A549 (cell line): ENCODE measurements around the gene FBXL20. TPM values are rescaled to one million over a fixed set of nuclear protein-coding genes. Genes with fewer than 3 reads are reported as not detected.

Experiments
- ATAC-seq, 2 experiments: fragments of 200-7000 bp in 1 of 2; fragments of >200 bp in 1 of 2; cut with Nextera tagmentation in 1 of 2; cut with Tn5 transposase in 1 of 2; 3 replicates each; pipeline versions ENCODE4 v1.8.0 to v1.9.1; 2018 to 2020; ENCODE audit warnings: mild to moderate bottlenecking in 1 of 2, moderate library complexity in 1 of 2
- CTCF ChIA-PET: fragments of 300-600 bp; sonication (Branson Sonifier 250); formaldehyde crosslinking; extraction: SDS; loops from one replicate; lab custom pipeline; 2021; ENCODE audit warnings: antibody characterized with exemption, inconsistent platforms; lab: Yijun Ruan, JAX
- POLR2A ChIA-PET: fragments of 350-600 bp; formaldehyde crosslinking; extraction: SDS; loops from one replicate; lab custom pipeline; 2021; ENCODE audit warnings: antibody characterized with exemption, inconsistent platforms; lab: Yijun Ruan, JAX
- DNase-seq, 2 experiments: peaks; one replicate each; pipeline versions ENCODE4 v3.0.0 to v3.0.0-alpha.2; 2011 to 2016; ENCODE audit warnings: low read depth in 1 of 2, low spot score in 1 of 2
- FAIRE-seq: peaks from 2 replicates; lab custom pipeline; 2011; peaks lifted over from hg19 to GRCh38; lab: Jason Lieb, UNC
- H3K27ac ChIP-seq, 2 experiments: fragments of >200 bp; sonication (Bioruptor Twin); formaldehyde crosslinking; 3 replicates each; pipeline ENCODE4 v1.5.1; 2016 to 2017
- H3K4me1 ChIP-seq: fragments of >200 bp; sonication (Bioruptor Twin); formaldehyde crosslinking; 3 replicates; pipeline ENCODE4 v1.6.1; 2016
- H3K4me2 ChIP-seq: fragments of >200 bp; sonication (Bioruptor Twin); formaldehyde crosslinking; 3 replicates; pipeline ENCODE4 v1.6.1; 2016
- H3K4me3 ChIP-seq: fragments of >200 bp; sonication (Bioruptor Twin); formaldehyde crosslinking; 3 replicates; pipeline ENCODE4 v1.5.1; 2016
- H3K9me3 ChIP-seq: fragments of >200 bp; sonication (Bioruptor Twin); formaldehyde crosslinking; 3 replicates; pipeline ENCODE4 v1.6.1; 2016
- ATOH8 ChIP-seq: fragments of 250-450 bp; sonication (Bioruptor Pico); IDR thresholded peaks from 2 replicates; pipeline ENCODE4 v1.5.0; 2020; ENCODE audit warnings: low read depth, mild to moderate bottlenecking, moderate library complexity
- CHD4 ChIP-seq: fragments of 200-600 bp; sonication (generic); IDR thresholded peaks from 2 replicates; pipeline ENCODE4 v1.6.1; 2016; ENCODE audit warnings: antibody characterized with exemption, mild to moderate bottlenecking, borderline replicate concordance
- EHF ChIP-seq: fragments of 250-450 bp; sonication (Bioruptor Pico); IDR thresholded peaks from 2 replicates; pipeline ENCODE4 v1.5.0; 2020; ENCODE audit warnings: mild to moderate bottlenecking
- HOXB13 ChIP-seq: fragments of 250-450 bp; sonication (Bioruptor Pico); IDR thresholded peaks from 2 replicates; pipeline ENCODE4 v1.5.0; 2020; ENCODE audit warnings: low read depth, mild to moderate bottlenecking, moderate library complexity
- HOXB5 ChIP-seq: fragments of 250-450 bp; sonication (Bioruptor Pico); IDR thresholded peaks from 2 replicates; pipeline ENCODE4 v1.5.0; 2020; ENCODE audit warnings: mild to moderate bottlenecking, moderate library complexity
- MAX ChIP-seq: IDR thresholded peaks from 2 replicates; pipeline ENCODE4 v1.6.1; 2012
- MAZ ChIP-seq: fragments of 150-350 bp; IDR thresholded peaks from 2 replicates; pipeline ENCODE4 v1.6.1; 2014; ENCODE audit warnings: antibody characterized with exemption, low read depth, low read length, borderline replicate concordance
- MYC ChIP-seq: IDR thresholded peaks from 2 replicates; pipeline ENCODE4 v1.6.1; 2012; ENCODE audit warnings: mild to moderate bottlenecking, inconsistent platforms, low read length, improper control_type of control experiment, borderline replicate concordance
- PHF8 ChIP-seq: fragments of 200-600 bp; sonication (generic); IDR thresholded peaks from 2 replicates; pipeline ENCODE4 v1.6.1; 2016; ENCODE audit warnings: low read depth, mild to moderate bottlenecking, antibody characterized with exemption, moderate library complexity, borderline replicate concordance
- POLR2A ChIP-seq: IDR thresholded peaks from 2 replicates; pipeline ENCODE4 v1.6.1; 2012; ENCODE audit warnings: mild to moderate bottlenecking, low read length
- POLR2AphosphoS2 ChIP-seq: conservative IDR thresholded peaks from 2 replicates; pipeline ENCODE4 v1.6.1; 2012; ENCODE audit warnings: low read length, improper control_type of control experiment, inconsistent platforms
- RARB ChIP-seq: fragments of 250-450 bp; sonication (Bioruptor Pico); IDR thresholded peaks from 2 replicates; pipeline ENCODE4 v1.8.0; 2021; ENCODE audit warnings: mild to moderate bottlenecking, moderate library complexity
- REST ChIP-seq: fragments of 200-600 bp; sonication (generic); IDR thresholded peaks from 2 replicates; pipeline ENCODE4 v1.6.1; 2016; ENCODE audit warnings: antibody characterized with exemption, mild to moderate bottlenecking, moderate library complexity
- SREBF2 ChIP-seq: fragments of 450-650 bp; IDR thresholded peaks from 2 replicates; pipeline ENCODE4 v1.6.1; 2014; ENCODE audit warnings: mild to moderate bottlenecking, moderate library complexity
- USF2 ChIP-seq: fragments of 450-650 bp; IDR thresholded peaks from 2 replicates; pipeline ENCODE4 v1.6.1; 2014; ENCODE audit warnings: antibody characterized with exemption
- ZC3H11A ChIP-seq: fragments of 450-650 bp; IDR thresholded peaks from 2 replicates; pipeline ENCODE4 v1.6.1; 2014; ENCODE audit warnings: antibody characterized with exemption, mild to moderate bottlenecking
- WGBS: methylation state at CpG from one replicate; pipeline ENCODE4 v1.1.6; 2017; ENCODE audit errors: missing lambda C conversion rate; 5-methylcytosine and 5-hydroxymethylcytosine counted together
- polyA plus RNA-seq, 4 experiments: library from polyadenylated mRNA; depleted of rRNA in 3 of 4; stranded (reverse); fragments of >200 nt; fragmentation: RNase III in 1 of 4; extraction: RNeasy Plus Mini Kit Qiagen cat#74134 plus additional on column Dnase treatment in 1 of 4; gene quantifications; 2 replicates in 3 of 4; 3 replicates in 1 of 4; pipeline ENCODE4 v1.2.3, GENCODE V29; 2011 to 2017
- TF ChIP-seq, protein P1 (sequence below): fragments of >200 bp; sonication (Bioruptor Twin); formaldehyde crosslinking; IDR thresholded peaks from 3 replicates; pipeline ENCODE4 v1.6.1; 2016
- TF ChIP-seq, protein P2 (sequence below): fragments of 250-450 bp; sonication (Bioruptor Pico); IDR thresholded peaks from 2 replicates; pipeline ENCODE4 v1.5.0; 2021; ENCODE audit warnings: mild to moderate bottlenecking, moderate library complexity, borderline replicate concordance

FBXL20 gene
- polyA plus RNA-seq, 2 of the 4 experiments (the other 2 are of a cell fraction) = 5.7 to 6.7 TPM

DNA sequence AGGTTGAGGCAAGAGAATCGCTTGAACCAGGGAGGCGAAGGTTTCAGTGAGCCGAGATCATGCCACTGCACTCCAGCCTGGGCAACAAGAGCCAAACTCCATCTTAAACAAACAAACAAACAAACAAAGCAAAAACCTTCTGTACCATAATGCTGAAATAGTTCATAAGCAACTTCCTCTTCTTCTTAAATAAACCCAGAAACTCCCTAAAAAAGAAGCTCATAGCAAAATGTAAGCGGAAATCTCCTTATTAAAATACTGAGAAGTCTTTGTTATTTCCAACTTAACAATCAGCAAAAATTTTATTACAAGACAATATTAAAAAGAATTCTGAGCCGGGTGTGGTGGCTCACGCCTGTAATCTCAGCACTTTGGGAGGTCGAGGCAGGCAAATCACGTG, 82.8 kb downstream of the FBXL20 start:
- DNase-seq = no peak

More for the DNA sequence above, 82.8 kb downstream of the FBXL20 start:
- WGBS = 92% methylated on average over 8 of the region's 8 CpGs
- no peak overlapping the region for H3K27ac ChIP-seq
- TF ChIP-seq HOXB13 (CRISPR knock-in tag) (no peak), MYC (no peak), MAX (no peak), MAZ (no peak), EHF (no peak), POLR2AphosphoS2 (no peak), USF2 (no peak), HOXB5 (no peak), ZC3H11A (no peak), REST (no peak), SREBF2 (no peak), POLR2A (no peak), RARB (CRISPR knock-in tag) (no peak), CHD4 (no peak), PHF8 (no peak), ATOH8 (CRISPR knock-in tag) (no peak)
- TF ChIP-seq, protein P1, sequence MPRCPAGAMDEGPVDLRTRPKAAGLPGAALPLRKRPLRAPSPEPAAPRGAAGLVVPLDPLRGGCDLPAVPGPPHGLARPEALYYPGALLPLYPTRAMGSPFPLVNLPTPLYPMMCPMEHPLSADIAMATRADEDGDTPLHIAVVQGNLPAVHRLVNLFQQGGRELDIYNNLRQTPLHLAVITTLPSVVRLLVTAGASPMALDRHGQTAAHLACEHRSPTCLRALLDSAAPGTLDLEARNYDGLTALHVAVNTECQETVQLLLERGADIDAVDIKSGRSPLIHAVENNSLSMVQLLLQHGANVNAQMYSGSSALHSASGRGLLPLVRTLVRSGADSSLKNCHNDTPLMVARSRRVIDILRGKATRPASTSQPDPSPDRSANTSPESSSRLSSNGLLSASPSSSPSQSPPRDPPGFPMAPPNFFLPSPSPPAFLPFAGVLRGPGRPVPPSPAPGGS = no peak
- TF ChIP-seq, protein P2, sequence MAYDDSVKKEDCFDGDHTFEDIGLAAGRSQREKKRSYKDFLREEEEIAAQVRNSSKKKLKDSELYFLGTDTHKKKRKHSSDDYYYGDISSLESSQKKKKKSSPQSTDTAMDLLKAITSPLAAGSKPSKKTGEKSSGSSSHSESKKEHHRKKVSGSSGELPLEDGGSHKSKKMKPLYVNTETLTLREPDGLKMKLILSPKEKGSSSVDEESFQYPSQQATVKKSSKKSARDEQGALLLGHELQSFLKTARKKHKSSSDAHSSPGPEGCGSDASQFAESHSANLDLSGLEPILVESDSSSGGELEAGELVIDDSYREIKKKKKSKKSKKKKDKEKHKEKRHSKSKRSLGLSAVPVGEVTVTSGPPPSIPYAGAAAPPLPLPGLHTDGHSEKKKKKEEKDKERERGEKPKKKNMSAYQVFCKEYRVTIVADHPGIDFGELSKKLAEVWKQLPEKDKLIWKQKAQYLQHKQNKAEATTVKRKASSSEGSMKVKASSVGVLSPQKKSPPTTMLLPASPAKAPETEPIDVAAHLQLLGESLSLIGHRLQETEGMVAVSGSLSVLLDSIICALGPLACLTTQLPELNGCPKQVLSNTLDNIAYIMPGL (CRISPR knock-in tag) = no peak
- CTCF ChIA-PET = interaction anchor here (0.6 to 1.1 kb wide), 3 partner anchors 12 to 59 kb away, joined by 3 to 4 read pairs (median 3); no protein-coding TSS in a partner anchor
- H3K9me3 ChIP-seq = no peaks in the 10 kb centered on the region
- POLR2A ChIA-PET = no interaction called here
- no peak overlapping the region for H3K4me3 ChIP-seq
- no peak for ATAC-seq
- 0 out of 3 replicates have a peak, but pooled peaks cover 7% of the 10 kb centered on the region for H3K4me1 ChIP-seq
- no peak for FAIRE-seq
- H3K4me2 ChIP-seq = no peak overlapping the region
